MCF 10A (cell line): ENCODE results near the gene TRIM41. TPM values are rescaled to one million over a fixed set of nuclear protein-coding genes. Genes with fewer than 3 reads are reported as not detected.
A peak's percentile ranks its signal among the peaks of the same experiment; 100 is the strongest.

ENCODE experiments used
- BruUV-seq: library from RNA; stranded (reverse); fragments of 400-500 nt; replicated peaks from 2 replicates; lab custom pipeline; 2021; lab: Mats Ljungman, UMichigan
- CTCF ChIA-PET: fragments of 300-600 bp; sonication (Branson Sonifier 250); formaldehyde crosslinking; extraction: SDS; loops from one replicate; lab custom pipeline; 2021; ENCODE audit warnings: antibody characterized with exemption, inconsistent platforms; lab: Yijun Ruan, JAX
- POLR2A ChIA-PET: fragments of 300-600, 350-650 bp; sonication (Branson Sonifier 250); formaldehyde crosslinking; extraction: SDS; loops from one replicate; lab custom pipeline; 2020; ENCODE audit warnings: antibody characterized with exemption, inconsistent platforms; lab: Yijun Ruan, JAX
- DNase-seq: peaks from one replicate; pipeline ENCODE4 v3.0.0-alpha.2; 2018; ENCODE audit not compliant: unreplicated experiment
- H3K27ac Mint-ChIP-seq: one replicate; pipeline ENCODE4 v1.8.0; 2022; ENCODE audit warnings: mild to moderate bottlenecking, low read depth, mixed read lengths; ENCODE audit not compliant: unreplicated experiment
- H3K27me3 Mint-ChIP-seq: one replicate; pipeline ENCODE4 v1.8.0; 2022; ENCODE audit warnings: mixed read lengths; ENCODE audit not compliant: insufficient read depth, unreplicated experiment
- H3K36me3 Mint-ChIP-seq: one replicate; pipeline ENCODE4 v1.8.0; 2022; ENCODE audit warnings: mild to moderate bottlenecking, moderate library complexity, mixed read lengths; ENCODE audit not compliant: insufficient read depth, unreplicated experiment
- H3K4me1 Mint-ChIP-seq: one replicate; pipeline ENCODE4 v1.8.0; 2022; ENCODE audit warnings: mixed read lengths; ENCODE audit not compliant: insufficient read depth, unreplicated experiment
- H3K4me3 Mint-ChIP-seq: one replicate; pipeline ENCODE4 v1.8.0; 2022; ENCODE audit warnings: mild to moderate bottlenecking, moderate library complexity, mixed read lengths; ENCODE audit not compliant: unreplicated experiment
- H3K9me3 Mint-ChIP-seq: one replicate; pipeline ENCODE4 v1.8.0; 2022; ENCODE audit warnings: mixed read lengths; ENCODE audit not compliant: unreplicated experiment
- CTCF ChIP-seq: fragments of 200-600 bp; IDR thresholded peaks from one replicate; pipeline ENCODE4 v1.8.0; 2022; ENCODE audit warnings: antibody characterized with exemption, mild to moderate bottlenecking; ENCODE audit not compliant: unreplicated experiment
- intact Hi-C: fragments of 100-400 bp; cut with micrococcal nuclease; formaldehyde crosslinking; loops from 2 replicates; pipeline ENCODE4 v1.14.1; 2022
- total RNA-seq: library from RNA; stranded (reverse); gene quantifications from 2 replicates; pipeline ENCODE4 v1.2.3, GENCODE V29; 2022

The TRIM41 gene
- total RNA-seq, 1 experiment from 2014 or later = 49.4 TPM

DNA sequence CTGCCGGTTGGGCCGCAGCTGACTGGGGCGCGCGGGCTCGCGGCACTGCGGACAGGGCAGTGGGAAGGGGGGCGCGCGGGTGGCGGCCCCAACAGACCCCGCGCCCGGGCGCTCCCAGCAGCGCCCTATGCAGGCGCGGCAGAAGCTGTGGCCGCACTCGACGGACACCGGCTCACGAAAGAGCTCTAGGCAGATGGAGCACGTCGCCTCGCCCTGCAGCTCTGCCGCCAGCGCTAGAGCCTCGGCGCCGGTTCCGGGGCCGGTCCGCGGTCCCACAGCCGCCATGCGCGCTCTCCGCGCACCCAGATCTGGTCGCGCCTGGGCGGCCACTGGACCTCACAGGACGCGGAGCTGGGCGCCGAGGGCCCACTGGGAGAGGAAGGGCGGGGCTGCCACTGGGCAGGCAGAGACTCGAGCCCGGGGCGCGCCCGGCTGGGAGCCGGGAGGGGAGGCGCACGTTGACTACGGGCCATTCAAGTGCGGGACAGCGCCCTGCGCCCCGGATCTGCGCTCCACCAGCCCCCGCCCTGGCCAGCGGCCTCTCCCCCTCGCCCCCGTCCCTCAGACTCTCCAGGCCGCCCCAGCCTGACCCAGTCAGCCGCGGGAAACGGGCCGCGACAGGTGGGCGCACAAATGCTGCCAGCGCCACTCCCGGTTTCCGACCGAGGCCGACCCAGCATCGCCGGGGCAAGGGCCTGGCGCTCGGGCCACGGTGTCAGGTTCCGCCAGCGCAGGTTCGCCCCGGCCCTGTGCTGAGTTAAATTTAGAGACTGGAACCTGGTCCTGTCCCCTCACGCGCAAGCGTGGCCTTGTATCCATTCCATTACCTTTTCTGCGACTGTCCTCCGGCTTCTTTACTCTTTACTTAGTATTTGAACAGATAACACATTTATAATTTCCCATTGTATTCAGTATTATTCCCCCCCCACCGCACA is 18.0 kb upstream of the TRIM41 start, which contains the start of gene TRIM7:
Gene TRIM7, minus strand, starts transcription at position 371 of the 935 bp plus-strand sequence. Its CDS starts 86 bp downstream, at position 285.
- ChIA-PET CTCF (interaction anchor here (1.1 to 6.7 kb wide), 4 partner anchors 14 to 57 kb away, joined by 3 to 67 read pairs (median 4); no protein-coding TSS in a partner anchor), POLR2A (interaction anchor here (0.8 to 12.4 kb wide), 21 partner anchors 10 to 404 kb away, joined by 3 to 432 read pairs (median 5); partner anchors contain the start of genes RACK1, TRIM41 and TRIM52)
- peaks cover 30% of the 10 kb centered on the region for H3K36me3 Mint-ChIP-seq
- no peaks in the 10 kb centered on the region for H3K27me3 Mint-ChIP-seq
- no TSS peak for BruUV-seq
- peak within 1 kb of the TSS; percentile 84 for H3K27ac Mint-ChIP-seq
- no peaks in the 10 kb centered on the region for H3K9me3 Mint-ChIP-seq
- peaks cover 29% of the 10 kb centered on the region for H3K4me1 Mint-ChIP-seq
- TF ChIP-seq CTCF = no peak
- peak; percentile 84 for DNase-seq
- H3K4me3 Mint-ChIP-seq = peak within 1 kb of the TSS; percentile 84
- intact Hi-C loops = no loop called here

DNA sequence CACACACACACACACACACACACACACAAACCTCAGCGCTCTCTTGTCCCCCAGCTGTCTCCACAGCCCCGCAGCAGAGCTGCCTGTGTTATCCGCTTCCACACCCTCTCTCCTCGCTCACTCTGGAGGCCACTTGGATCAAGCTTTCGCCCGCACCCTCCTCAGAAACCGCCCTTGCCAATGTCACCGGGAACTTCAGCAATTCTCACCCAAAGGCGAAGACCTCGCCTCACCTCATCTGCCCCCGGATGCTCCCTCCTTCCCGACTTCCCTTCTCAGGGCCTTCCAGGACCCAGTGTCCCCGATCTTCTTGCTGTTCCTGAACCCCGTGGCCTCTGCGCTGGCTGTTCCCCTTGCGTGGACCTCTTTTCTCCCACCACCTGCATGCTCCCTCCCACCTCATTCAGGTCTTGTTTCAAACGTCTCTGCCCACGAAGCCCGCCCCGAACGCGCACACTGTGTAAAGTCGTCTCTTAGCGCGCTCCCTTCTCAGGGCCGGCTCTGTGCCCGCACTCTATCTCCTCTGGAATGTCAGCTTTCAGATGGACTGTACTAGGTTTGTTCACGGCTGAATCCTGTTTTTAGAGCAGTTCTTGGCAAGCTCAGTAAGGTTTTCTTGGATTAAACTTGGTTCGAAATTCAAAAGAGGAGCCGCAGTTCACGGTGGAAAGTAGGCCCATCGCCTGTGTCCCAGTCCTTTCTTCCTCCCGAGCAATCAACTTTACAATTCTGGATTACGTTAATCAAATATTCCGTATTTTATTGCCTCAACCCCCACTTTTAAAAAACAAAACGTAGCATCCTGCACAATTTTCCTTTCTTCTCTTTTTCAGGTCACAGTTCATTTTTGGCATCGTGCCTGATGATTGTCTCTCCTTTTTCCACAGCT is 17.1 kb upstream of the TRIM41 start:
- peaks cover 28% of the 10 kb centered on the region for H3K36me3 Mint-ChIP-seq

GRCh38 chr5:181207214-181207959 is 15.7 kb upstream of the TRIM41 start:
- Mint-ChIP-seq H3K4me1 (peaks cover 29% of the 10 kb centered on the region), H3K4me3 (peak overlapping the region; percentile 84), H3K36me3 (peaks cover 28% of the 10 kb centered on the region), H3K27me3 (no peaks in the 10 kb centered on the region), H3K27ac (peak overlapping the region; percentile 81), H3K9me3 (no peaks in the 10 kb centered on the region)
- ChIA-PET POLR2A (interaction anchor here (0.6 to 12.4 kb wide), 24 partner anchors 9 to 405 kb away, joined by 3 to 432 read pairs (median 8); partner anchors contain the start of genes MGAT1, RACK1, TRIM41 and TRIM52), CTCF (interaction anchor here (0.7 to 6.7 kb wide), 10 partner anchors 15 to 423 kb away, joined by 3 to 67 read pairs (median 4); no protein-coding TSS in a partner anchor)
- BruUV-seq = no TSS peak
- DNase-seq = peak; percentile 94
- TF ChIP-seq CTCF = no peak
- intact Hi-C loops = loop anchor here (1.0 kb wide), 4 partner anchors 11 to 34 kb away; no protein-coding TSS in a partner anchor

More for the DNA sequence above, 17.1 kb upstream of the TRIM41 start:
- DNase-seq = no peak
- intact Hi-C loops = no loop called here
- H3K4me3 Mint-ChIP-seq = peak overlapping the region; percentile 84
- H3K27ac Mint-ChIP-seq = peak overlapping the region; percentile 81
- ChIA-PET POLR2A (interaction anchor here (0.7 to 12.4 kb wide), 19 partner anchors 8 to 1426 kb away, joined by 3 to 432 read pairs (median 7); partner anchors contain the start of genes MGAT1, RACK1, TRIM41 and TRIM52), CTCF (interaction anchor here (1.0 to 6.7 kb wide), 5 partner anchors 15 to 56 kb away, joined by 3 to 67 read pairs (median 4); no protein-coding TSS in a partner anchor)
- H3K27me3 Mint-ChIP-seq = no peaks in the 10 kb centered on the region
- BruUV-seq = no TSS peak
- no peak for TF ChIP-seq CTCF
- H3K4me1 Mint-ChIP-seq = peaks cover 29% of the 10 kb centered on the region
- no peaks in the 10 kb centered on the region for H3K9me3 Mint-ChIP-seq
